Measurements from ENCODE around the gene GLRX5. TPM values are rescaled to one million over a fixed set of nuclear protein-coding genes. Genes with fewer than 3 reads are reported as not detected.

GLRX5 gene
- total RNA-seq, 1 experiment from 2014 or later = 62.2 TPM

DNA sequence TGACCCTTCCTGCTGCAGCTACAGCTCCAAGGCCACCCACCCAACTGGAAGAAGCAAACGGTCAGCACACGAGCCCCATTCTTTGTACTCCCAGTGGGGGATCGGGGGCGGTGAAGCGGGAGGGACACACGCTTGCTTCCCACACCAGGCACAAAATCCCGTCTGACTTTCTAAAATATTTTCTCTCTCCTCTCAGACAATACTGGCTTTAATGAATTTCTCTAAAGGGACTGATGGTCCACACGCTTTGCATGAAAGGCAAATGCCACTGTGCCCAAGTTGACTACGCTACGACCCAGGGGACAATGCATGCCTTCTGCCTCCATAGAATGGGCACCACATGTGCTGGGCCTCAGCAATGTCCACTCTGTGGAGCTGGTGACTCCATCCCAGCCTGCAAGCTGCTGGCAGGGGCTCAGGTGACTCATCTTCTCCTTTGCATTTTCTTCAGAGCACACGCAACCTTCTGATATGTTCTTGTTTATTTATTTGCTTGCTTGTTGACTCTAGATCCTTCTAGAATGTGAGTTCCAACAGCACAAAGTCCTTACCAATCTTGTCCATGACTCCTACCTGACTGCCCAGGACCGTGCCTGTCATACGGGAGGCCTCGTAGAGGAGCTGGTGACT is 34.0 kb upstream of the GLRX5 start:
- DNase-seq = no peak
- no peak overlapping the region for H3K27ac ChIP-seq (ENCODE audit: insufficient read length, low read depth, low read length)
- H4K20me1 ChIP-seq (ENCODE audit: control insufficient read depth, insufficient read depth, insufficient read length) = peaks cover 2% of the 10 kb centered on the region
- H2BK120ac ChIP-seq (ENCODE audit: low read depth, low read length, poor library complexity, severe bottlenecking) = no peak overlapping the region
- no peaks in the 10 kb centered on the region for H3K9me3 ChIP-seq (ENCODE audit: control insufficient read depth, low read depth, low read length)
- TF ChIP-seq, protein P1, sequence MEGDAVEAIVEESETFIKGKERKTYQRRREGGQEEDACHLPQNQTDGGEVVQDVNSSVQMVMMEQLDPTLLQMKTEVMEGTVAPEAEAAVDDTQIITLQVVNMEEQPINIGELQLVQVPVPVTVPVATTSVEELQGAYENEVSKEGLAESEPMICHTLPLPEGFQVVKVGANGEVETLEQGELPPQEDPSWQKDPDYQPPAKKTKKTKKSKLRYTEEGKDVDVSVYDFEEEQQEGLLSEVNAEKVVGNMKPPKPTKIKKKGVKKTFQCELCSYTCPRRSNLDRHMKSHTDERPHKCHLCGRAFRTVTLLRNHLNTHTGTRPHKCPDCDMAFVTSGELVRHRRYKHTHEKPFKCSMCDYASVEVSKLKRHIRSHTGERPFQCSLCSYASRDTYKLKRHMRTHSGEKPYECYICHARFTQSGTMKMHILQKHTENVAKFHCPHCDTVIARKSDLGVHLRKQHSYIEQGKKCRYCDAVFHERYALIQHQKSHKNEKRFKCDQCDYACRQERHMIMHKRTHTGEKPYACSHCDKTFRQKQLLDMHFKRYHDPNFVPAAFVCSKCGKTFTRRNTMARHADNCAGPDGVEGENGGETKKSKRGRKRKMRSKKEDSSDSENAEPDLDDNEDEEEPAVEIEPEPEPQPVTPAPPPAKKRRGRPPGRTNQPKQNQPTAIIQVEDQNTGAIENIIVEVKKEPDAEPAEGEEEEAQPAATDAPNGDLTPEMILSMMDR (conservative IDR thresholded peaks at IDR 0.05) = no peak
- H2AK5ac ChIP-seq (ENCODE audit: insufficient read length, low read length) = no peak overlapping the region
- no peaks in the 10 kb centered on the region for H3K79me2 ChIP-seq (ENCODE audit: insufficient read depth, low read length)
- no peaks in the 10 kb centered on the region for H3K79me1 ChIP-seq (ENCODE audit: insufficient read depth, low read depth, low read length, poor library complexity, severe bottlenecking)
- no peak overlapping the region for H2BK5ac ChIP-seq (ENCODE audit: insufficient read length, low read length)
- no peak overlapping the region for H3K9ac ChIP-seq (ENCODE audit: extremely low read depth, insufficient read length, low read length)
- no peak overlapping the region for H4K8ac ChIP-seq (replicated peaks; ENCODE audit: insufficient read length, low read depth, low read length)
- no peak overlapping the region for H2AFZ ChIP-seq (ENCODE audit: low read length)
- Mint-ChIP-seq H3K4me1 (peaks cover 5 to 9% of the 10 kb centered on the region in 2 experiments), H3K4me3 (no peak overlapping the region), H3K27ac (no peak overlapping the region; a peak in 2 of 7 replicates), H3K27me3 (ENCODE audit: low read depth) (peaks cover 15% of the 10 kb centered on the region), H3K36me3 (ENCODE audit: insufficient read depth in 1 of 3, low read depth in 3 of 3) (no peaks in the 10 kb centered on the region), H3K9me3 (no peaks in the 10 kb centered on the region)
- H2BK15ac ChIP-seq (ENCODE audit: low read depth, low read length) = no peak overlapping the region
- H3K4ac ChIP-seq (ENCODE audit: low read depth, low read length) = no peak overlapping the region
- no peaks in the 10 kb centered on the region for H3K4me1 ChIP-seq (ENCODE audit: insufficient read depth, low read length)
- peak overlapping the region; percentile 2; the same call in 1 of the 2 replicates for H3K14ac ChIP-seq (ENCODE audit: insufficient read depth, low read length)
- H4K5ac ChIP-seq (ENCODE audit: insufficient read length, low read depth, low read length) = no peak overlapping the region
- H3T11ph ChIP-seq (ENCODE audit: low read length) = no peak overlapping the region
- no peaks in the 10 kb centered on the region for H3K27me3 ChIP-seq (ENCODE audit: insufficient read depth, low read length)
- H2BK12ac ChIP-seq (ENCODE audit: insufficient read length, low read depth, low read length) = no peak overlapping the region
- H3K23me2 ChIP-seq (ENCODE audit: insufficient read length, low read depth, low read length, poor library complexity, severe bottlenecking) = no peaks in the 10 kb centered on the region
- H3K4me2 ChIP-seq (ENCODE audit: insufficient read depth, insufficient read length, low read length) = no peak overlapping the region
- no peak overlapping the region for H4K91ac ChIP-seq (ENCODE audit: insufficient read length, low read depth, low read length)
- no peak overlapping the region for H2BK20ac ChIP-seq (ENCODE audit: low read depth, low read length, poor library complexity, severe bottlenecking)
- no peak overlapping the region for H3K23ac ChIP-seq (ENCODE audit: insufficient read length, low read depth, low read length)
- no CpG with 5 or more reads among the region's 14 CpGs for WGBS (ENCODE audit: extremely low coverage, insufficient read length, low lambda C conversion rate)
- no peak overlapping the region for H3K18ac ChIP-seq (ENCODE audit: insufficient read length, low read depth, low read length)
- H3K56ac ChIP-seq (ENCODE audit: insufficient read length, low read depth, low read length) = no peak overlapping the region
